ENCODE measurements around the gene DBP. TPM values are rescaled to one million over a fixed set of nuclear protein-coding genes. Genes with fewer than 3 reads are reported as not detected.

DBP gene
- total RNA-seq, 2 donors from 2014 or later: 14.3 to 52.7 TPM

DNA sequence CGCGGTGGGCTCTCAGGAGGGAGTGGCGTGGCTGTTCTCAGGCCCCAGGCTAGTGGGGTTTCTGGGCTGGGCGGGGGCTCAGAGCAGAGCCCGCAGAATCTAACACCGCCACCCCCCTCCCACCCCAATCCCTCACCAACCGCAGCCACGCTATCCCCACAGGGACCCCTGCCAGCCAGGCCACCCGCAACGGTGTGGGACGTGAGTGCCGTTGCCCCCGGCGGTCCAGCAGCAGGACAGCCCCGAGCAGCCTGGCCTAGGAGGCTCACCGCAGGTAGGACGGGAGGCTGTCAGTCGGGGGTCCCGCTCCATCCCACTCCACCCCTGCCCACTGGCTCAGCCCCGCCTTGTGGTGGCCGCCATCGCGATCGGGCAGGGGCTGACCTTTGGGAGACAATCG lies 35.8 kb upstream of the DBP start, which contains the start of gene NTN5:
NTN5 (minus strand) TSS at position 24 of the 400 bp plus-strand sequence. CDS start 2,031 bp downstream, outside the sequence.
- 75% methylated on average over 25 of the region's 25 CpGs for WGBS
- no peaks in the 10 kb centered on the region for H3K36me3 ChIP-seq
- H3K4me3 ChIP-seq: no peak within 1 kb of the TSS
- H3K9me3 ChIP-seq: no peaks in the 10 kb centered on the region
- TF ChIP-seq POLR2AphosphoS5 (IDR thresholded peaks at IDR 0.05): no peak
- TF ChIP-seq, protein P1, sequence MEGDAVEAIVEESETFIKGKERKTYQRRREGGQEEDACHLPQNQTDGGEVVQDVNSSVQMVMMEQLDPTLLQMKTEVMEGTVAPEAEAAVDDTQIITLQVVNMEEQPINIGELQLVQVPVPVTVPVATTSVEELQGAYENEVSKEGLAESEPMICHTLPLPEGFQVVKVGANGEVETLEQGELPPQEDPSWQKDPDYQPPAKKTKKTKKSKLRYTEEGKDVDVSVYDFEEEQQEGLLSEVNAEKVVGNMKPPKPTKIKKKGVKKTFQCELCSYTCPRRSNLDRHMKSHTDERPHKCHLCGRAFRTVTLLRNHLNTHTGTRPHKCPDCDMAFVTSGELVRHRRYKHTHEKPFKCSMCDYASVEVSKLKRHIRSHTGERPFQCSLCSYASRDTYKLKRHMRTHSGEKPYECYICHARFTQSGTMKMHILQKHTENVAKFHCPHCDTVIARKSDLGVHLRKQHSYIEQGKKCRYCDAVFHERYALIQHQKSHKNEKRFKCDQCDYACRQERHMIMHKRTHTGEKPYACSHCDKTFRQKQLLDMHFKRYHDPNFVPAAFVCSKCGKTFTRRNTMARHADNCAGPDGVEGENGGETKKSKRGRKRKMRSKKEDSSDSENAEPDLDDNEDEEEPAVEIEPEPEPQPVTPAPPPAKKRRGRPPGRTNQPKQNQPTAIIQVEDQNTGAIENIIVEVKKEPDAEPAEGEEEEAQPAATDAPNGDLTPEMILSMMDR (IDR thresholded peaks at IDR 0.05): no peak
- TF ChIP-seq POLR2A (IDR thresholded peaks at IDR 0.05): no peak
- no peak within 1 kb of the TSS for H3K27ac ChIP-seq
- no peaks in the 10 kb centered on the region for H3K27me3 ChIP-seq (replicated peaks; ENCODE audit: insufficient read depth)
- intact Hi-C loops (cut with DNase I): loop anchor here (10.0 kb wide), 1 partner anchor 62 kb away; no protein-coding TSS in a partner anchor
- no peak for DNase-seq (ENCODE audit: low spot score)
- no peaks in the 10 kb centered on the region for H3K4me1 ChIP-seq (replicated peaks)

DNA sequence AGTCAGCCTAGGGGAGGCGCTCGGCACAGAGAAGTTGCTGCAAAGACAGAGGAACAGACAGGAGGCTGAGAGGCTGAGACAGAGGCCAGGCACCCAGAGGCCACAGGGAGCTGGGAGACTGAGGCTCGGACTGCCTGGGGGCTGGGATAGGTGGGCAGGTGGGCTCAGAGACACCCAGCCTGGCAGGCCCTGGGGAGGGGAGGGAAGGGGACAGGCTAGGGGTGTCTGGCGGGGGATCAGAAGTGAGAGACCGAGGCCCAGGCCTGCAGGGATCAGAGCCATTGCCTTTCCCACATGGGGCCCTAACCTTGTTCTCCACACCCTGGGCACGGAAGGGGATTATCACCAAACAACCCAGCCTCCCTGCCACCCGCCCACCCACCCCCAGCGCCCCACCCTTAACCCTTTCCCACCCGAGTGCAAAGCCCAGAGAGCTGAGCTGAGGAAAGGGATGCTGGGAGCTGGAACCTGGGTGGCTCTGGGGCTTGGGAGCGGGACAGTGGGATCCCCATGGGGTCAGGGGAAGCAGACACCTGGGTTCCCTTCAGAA lies 34.3 kb upstream of the DBP start:
- Histone ChIP-seq H3K9me3 (no peaks in the 10 kb centered on the region), H3K36me3 (no peaks in the 10 kb centered on the region), H3K27me3 (replicated peaks; ENCODE audit: insufficient read depth) (no peaks in the 10 kb centered on the region), H3K27ac (no peak overlapping the region), H3K4me1 (replicated peaks) (no peaks in the 10 kb centered on the region), H3K4me3 (no peak overlapping the region)
- intact Hi-C loops (cut with DNase I): loop anchor here (10.0 kb wide), 1 partner anchor 63 kb away; no protein-coding TSS in a partner anchor
- DNase-seq (ENCODE audit: low spot score): no peak
- 78% methylated on average over 8 of the region's 10 CpGs for WGBS
- TF ChIP-seq, protein P1 (IDR thresholded peaks at IDR 0.05): no peak
- TF ChIP-seq POLR2A (IDR thresholded peaks at IDR 0.05): no peak
- TF ChIP-seq POLR2AphosphoS5 (IDR thresholded peaks at IDR 0.05): no peak

DNA sequence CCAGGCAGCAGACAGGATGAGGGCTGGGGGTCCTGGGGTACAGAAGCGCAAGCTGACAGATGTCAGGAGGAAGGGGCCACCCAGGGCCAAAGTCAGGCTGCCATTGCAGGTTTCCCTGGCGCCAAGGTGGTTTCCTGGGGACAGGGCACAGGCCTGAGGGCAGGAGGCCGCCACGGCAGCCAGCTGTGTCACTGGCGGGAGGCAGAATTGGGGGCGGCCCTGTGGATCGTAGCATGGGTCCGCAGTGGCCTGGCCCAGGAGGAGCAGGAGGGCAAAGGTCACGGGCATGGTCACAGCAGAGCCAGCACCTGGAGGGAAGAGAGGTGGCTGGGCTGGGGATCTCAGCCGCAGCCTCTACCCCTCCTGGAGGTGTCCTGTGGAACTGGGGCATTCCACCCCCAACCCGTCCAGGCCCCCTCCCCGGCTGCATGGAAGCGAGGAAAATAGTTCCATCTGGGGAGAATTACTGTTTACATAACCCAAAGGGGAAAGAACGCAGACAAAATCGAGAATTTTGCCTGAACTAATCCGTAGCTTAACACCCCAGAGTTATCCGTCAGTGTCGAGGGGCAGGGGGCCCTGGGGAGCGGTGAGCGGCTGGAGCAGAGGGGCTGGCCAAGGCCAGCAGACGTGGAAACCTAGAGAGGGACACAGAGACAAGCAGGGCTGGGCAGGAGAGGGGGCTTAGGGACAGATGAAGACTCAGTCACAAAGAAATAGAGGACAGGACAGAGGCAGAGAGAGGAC lies 33.7 kb upstream of the DBP start:
- Histone ChIP-seq H3K27ac (no peak overlapping the region), H3K36me3 (no peaks in the 10 kb centered on the region), H3K27me3 (replicated peaks; ENCODE audit: insufficient read depth) (no peaks in the 10 kb centered on the region), H3K4me1 (replicated peaks) (no peaks in the 10 kb centered on the region), H3K9me3 (no peaks in the 10 kb centered on the region), H3K4me3 (no peak overlapping the region)
- intact Hi-C loops (cut with DNase I): loop anchor here (10.0 kb wide), 1 partner anchor 64 kb away; no protein-coding TSS in a partner anchor
- no peak for DNase-seq (ENCODE audit: low spot score)
- 81% methylated on average over 21 of the region's 21 CpGs for WGBS
- TF ChIP-seq POLR2AphosphoS5 (IDR thresholded peaks at IDR 0.05) (no peak), POLR2A (IDR thresholded peaks at IDR 0.05) (no peak)

DNA sequence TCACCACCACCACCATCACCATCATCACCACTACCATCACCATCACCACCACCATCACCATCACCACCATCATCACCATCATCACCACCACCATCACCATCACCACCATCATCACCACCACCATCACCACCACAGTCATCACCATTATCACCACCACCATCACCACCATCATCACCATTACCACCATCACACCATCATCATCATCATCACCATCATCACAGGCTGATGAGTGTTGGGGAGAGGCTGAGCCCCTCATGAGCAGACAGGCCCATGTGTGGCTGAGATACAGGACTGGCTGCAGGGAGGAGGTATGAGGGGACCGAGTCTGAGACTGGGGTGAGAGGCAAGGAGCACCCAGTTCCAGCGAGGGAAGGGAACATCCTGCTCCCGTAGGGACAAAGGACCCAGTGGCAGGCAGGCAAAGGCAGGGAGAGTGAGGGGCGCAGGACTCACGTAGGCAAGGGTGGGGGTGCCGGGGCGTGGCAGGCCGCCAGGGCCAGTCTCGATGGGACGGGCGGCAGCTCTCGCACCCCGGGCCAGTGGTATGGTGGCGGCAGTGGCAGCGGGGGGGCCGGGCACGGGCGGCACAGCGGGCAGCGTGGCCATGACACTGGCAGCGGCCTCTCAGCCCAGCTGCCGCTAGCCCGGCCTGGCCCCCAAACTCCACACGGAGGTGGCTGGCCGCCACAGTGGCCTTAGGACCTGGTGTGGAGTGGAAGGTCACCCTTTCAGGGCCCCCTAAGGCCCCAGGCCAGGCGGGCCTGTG lies 32.9 kb upstream of the DBP start:
- no peak overlapping the region for H3K4me3 ChIP-seq
- no peak overlapping the region for H3K27ac ChIP-seq
- no peaks in the 10 kb centered on the region for H3K4me1 ChIP-seq (replicated peaks)
- 96% methylated on average over 26 of the region's 26 CpGs for WGBS
- H3K9me3 ChIP-seq: no peaks in the 10 kb centered on the region
- intact Hi-C loops (cut with DNase I): loop anchor here (10.0 kb wide), 1 partner anchor 65 kb away; no protein-coding TSS in a partner anchor
- H3K36me3 ChIP-seq: no peaks in the 10 kb centered on the region
- no peak for DNase-seq (ENCODE audit: low spot score)
- H3K27me3 ChIP-seq (replicated peaks; ENCODE audit: insufficient read depth): no peaks in the 10 kb centered on the region
- TF ChIP-seq POLR2AphosphoS5 (IDR thresholded peaks at IDR 0.05) (no peak), POLR2A (IDR thresholded peaks at IDR 0.05) (no peak)
- TF ChIP-seq, protein P1 (IDR thresholded peaks at IDR 0.05): no peak

DNA sequence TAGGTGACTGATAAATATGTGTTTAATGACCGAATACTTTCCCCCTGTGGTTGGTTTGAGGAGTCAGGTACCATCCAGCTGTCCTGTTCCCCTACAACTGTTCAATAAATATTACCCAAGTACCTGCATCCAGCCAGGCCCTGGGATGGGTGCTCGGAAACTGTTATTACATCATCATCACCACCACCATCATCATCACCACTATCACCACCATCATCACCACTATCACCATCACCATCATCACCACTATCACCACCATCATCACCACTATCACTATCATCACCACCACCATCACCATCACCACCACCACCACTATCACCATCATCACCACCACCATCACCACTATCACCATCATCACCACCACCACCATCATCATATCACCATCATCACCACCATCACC lies 31.6 kb upstream of the DBP start:
- Histone ChIP-seq H3K27me3 (replicated peaks; ENCODE audit: insufficient read depth) (no peaks in the 10 kb centered on the region), H3K9me3 (no peaks in the 10 kb centered on the region), H3K4me1 (replicated peaks) (no peaks in the 10 kb centered on the region), H3K27ac (no peak overlapping the region), H3K36me3 (no peaks in the 10 kb centered on the region), H3K4me3 (no peak overlapping the region)
- no peak for TF ChIP-seq POLR2AphosphoS5 (IDR thresholded peaks at IDR 0.05)
- 96% methylated on average over 2 of the region's 2 CpGs for WGBS
- DNase-seq (ENCODE audit: low spot score): no peak
- intact Hi-C loops (cut with DNase I): no loop called here

Data from prostate gland (tissue), 2 donors.